Osteoblast (primary cell): ENCODE measurements around the gene MYOD1. TPM values are rescaled to one million over a fixed set of nuclear protein-coding genes. Genes with fewer than 3 reads are reported as not detected.

Experiments used
- DNase-seq: peaks from one replicate; pipeline ENCODE4 v3.0.0; 2011; ENCODE audit warnings: low spot score, mixed read lengths; ENCODE audit not compliant: insufficient read length; ENCODE audit errors: missing footprints
- H2AFZ ChIP-seq: 2 replicates; pipeline ENCODE4 v1.6.0; 2011; ENCODE audit warnings: mild to moderate bottlenecking, low read length
- H3K27ac ChIP-seq: 2 replicates; pipeline ENCODE4 v1.5.1; 2011; ENCODE audit warnings: mild to moderate bottlenecking, low read depth, low read length, moderate library complexity
- H3K27me3 ChIP-seq: 2 replicates; pipeline ENCODE4 v1.6.0; 2012; ENCODE audit warnings: mild to moderate bottlenecking, control low read depth, inconsistent platforms, low read length, moderate library complexity; ENCODE audit not compliant: insufficient read depth
- H3K36me3 ChIP-seq: 2 replicates; pipeline ENCODE4 v1.5.1; 2011; ENCODE audit warnings: mild to moderate bottlenecking, low read length, control low read depth, moderate library complexity; ENCODE audit not compliant: insufficient read depth
- H3K4me1 ChIP-seq: 2 replicates; pipeline ENCODE4 v1.5.1; 2011; ENCODE audit warnings: mild to moderate bottlenecking, low read length, control low read depth, moderate library complexity; ENCODE audit not compliant: insufficient read depth
- H3K4me2 ChIP-seq: 2 replicates; pipeline ENCODE4 v1.6.0; 2011; ENCODE audit warnings: mild to moderate bottlenecking, low read length; ENCODE audit not compliant: insufficient read depth
- H3K4me3 ChIP-seq: fragments of 200-600 bp; sonication (generic); 3 replicates; pipeline ENCODE4 v1.5.1; 2012; ENCODE audit warnings: mild to moderate bottlenecking, low read length, inconsistent platforms; ENCODE audit not compliant: insufficient read depth
- H3K79me2 ChIP-seq: 2 replicates; pipeline ENCODE4 v1.6.0; 2012; ENCODE audit warnings: mild to moderate bottlenecking, low read length, control low read depth, inconsistent platforms; ENCODE audit not compliant: insufficient read depth
- H3K9me3 ChIP-seq: 2 replicates; pipeline ENCODE4 v1.5.1; 2011; ENCODE audit warnings: low read depth, low read length, control low read depth
- H4K20me1 ChIP-seq: 2 replicates; pipeline ENCODE4 v1.6.0; 2012; ENCODE audit warnings: mild to moderate bottlenecking, low read length, control low read depth; ENCODE audit not compliant: insufficient read depth
- CTCF ChIP-seq: IDR thresholded peaks from 2 replicates; pipeline ENCODE4 v1.5.1; 2011; ENCODE audit warnings: mild to moderate bottlenecking, low read depth, low read length, moderate library complexity; ENCODE audit errors: extremely low read depth
- total RNA-seq: library from RNA; depleted of rRNA; stranded (reverse); fragments of >200 nt; gene quantifications from 2 replicates; pipeline ENCODE4 v1.2.3, GENCODE V29; 2012

MYOD1 gene
- total RNA-seq, 1 donor, result not detected

GRCh38 chr11:17770917-17771316 lies 51.5 kb downstream of the MYOD1 start:
- TF ChIP-seq CTCF, result peak; percentile 40
- Histone ChIP-seq H3K27me3 (peaks cover 2% of the 10 kb centered on the region), H3K4me3 (no peak overlapping the region), H4K20me1 (no peaks in the 10 kb centered on the region), H3K4me1 (no peaks in the 10 kb centered on the region), H3K36me3 (no peaks in the 10 kb centered on the region), H3K9me3 (no peaks in the 10 kb centered on the region), H3K27ac (no peak overlapping the region), H2AFZ (no peak overlapping the region), H3K79me2 (no peaks in the 10 kb centered on the region), H3K4me2 (no peak overlapping the region)
- DNase-seq, result peak; percentile 83

GRCh38 chr11:17771415-17771814 lies 52.0 kb downstream of the MYOD1 start:
- TF ChIP-seq CTCF, result no peak
- no peak overlapping the region for H3K4me2 ChIP-seq
- H2AFZ ChIP-seq, result no peak overlapping the region
- no peak overlapping the region for H3K4me3 ChIP-seq
- H3K36me3 ChIP-seq, result no peaks in the 10 kb centered on the region
- H3K79me2 ChIP-seq, result no peaks in the 10 kb centered on the region
- no peaks in the 10 kb centered on the region for H3K4me1 ChIP-seq
- no peaks in the 10 kb centered on the region for H4K20me1 ChIP-seq
- H3K9me3 ChIP-seq, result no peaks in the 10 kb centered on the region
- peaks cover 2% of the 10 kb centered on the region for H3K27me3 ChIP-seq
- peak; percentile 44 for DNase-seq
- no peak overlapping the region for H3K27ac ChIP-seq

Other genes with a start within 250 kb of the MYOD1 start
- gene ABCC8, start 242.7 kb upstream of the MYOD1 start, total RNA-seq, result not detected in 2 replicates
- not detected in 2 replicates for gene USH1C, start 175.2 kb upstream of the MYOD1 start, total RNA-seq
- not detected in 2 replicates for gene OTOG, start 172.3 kb upstream of the MYOD1 start, total RNA-seq
- under 0.01 TPM in 1 of 2 replicates, not detected in the other for gene KCNC1, start 15.2 kb downstream of the MYOD1 start, total RNA-seq